Measurements from ENCODE around the gene LDB3.

DNA sequence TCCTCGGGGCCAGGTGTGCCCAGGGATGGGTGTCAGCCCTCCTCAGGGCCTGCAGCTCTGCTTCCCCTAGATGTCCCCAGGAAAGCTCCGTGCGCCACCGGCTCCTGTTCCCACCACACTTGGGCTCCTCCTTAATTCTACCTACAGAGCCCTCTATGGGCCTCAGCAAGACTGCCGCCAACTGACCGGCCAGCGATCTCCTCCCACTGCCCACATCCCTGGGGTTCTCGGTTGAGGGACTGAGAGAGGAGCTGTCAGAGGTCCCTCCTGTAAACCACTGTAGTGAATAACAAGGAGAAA lies 5.3 kb upstream of the LDB3 start:
- no peak for TF ChIP-seq CTCF (IDR thresholded peaks at IDR 0.05)
- TF ChIP-seq POLR2A (IDR thresholded peaks at IDR 0.05), result no peak
